ENCODE data around the gene MICAL1.
A peak's percentile ranks its signal among the peaks of the same experiment; 100 is the strongest.

MICAL1 gene

GRCh38 chr6:109440331-109441068 lies 15.1 kb downstream of the MICAL1 start, which contains the start of the genes PPIL6 and SMPD2:
Gene PPIL6, minus strand, starts transcription at chr6:109440628. Its CDS starts 38 bp downstream, at chr6:109440590.
Gene SMPD2, plus strand, starts transcription at chr6:109440724. Its CDS starts 398 bp downstream, at chr6:109441122.
- H3K9me3 Mint-ChIP-seq: no peaks in the 10 kb centered on the region
- peaks cover 32% of the 10 kb centered on the region for H3K36me3 Mint-ChIP-seq
- no peaks in the 10 kb centered on the region for H3K27me3 Mint-ChIP-seq
- peak; percentile 95 for ATAC-seq
- peak within 1 kb of the TSS; percentile 95 for H3K4me3 Mint-ChIP-seq
- H3K4me1 Mint-ChIP-seq: peaks cover 38% of the 10 kb centered on the region
- H3K27ac Mint-ChIP-seq: peak within 1 kb of the TSS; percentile 90

DNA sequence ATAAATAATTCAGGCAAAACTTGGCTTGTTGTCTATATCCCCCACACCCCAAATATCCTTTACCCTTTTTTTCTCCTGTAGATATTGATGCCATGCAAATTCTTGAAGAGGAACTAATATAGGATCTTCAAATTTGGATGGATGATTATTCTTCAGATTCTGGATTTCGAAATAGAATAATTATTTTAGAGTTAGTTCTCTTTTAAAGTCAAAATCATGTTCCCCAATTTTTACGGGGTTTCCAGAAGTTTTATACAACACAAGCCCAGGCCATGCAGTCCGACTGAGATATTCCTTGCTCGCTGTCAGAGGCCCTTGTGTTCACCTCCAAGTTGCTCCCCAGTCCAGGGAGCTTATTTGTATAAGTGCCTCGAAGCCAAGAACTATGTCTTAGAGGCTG lies 19.5 kb downstream of the MICAL1 start:
- Mint-ChIP-seq H3K36me3 (no peaks in the 10 kb centered on the region), H3K27ac (no peak overlapping the region), H3K4me3 (no peak overlapping the region), H3K27me3 (no peaks in the 10 kb centered on the region), H3K9me3 (no peaks in the 10 kb centered on the region), H3K4me1 (no peaks in the 10 kb centered on the region)
- no peak for ATAC-seq

- no peaks in the 10 kb centered on the region for H3K27me3 Mint-ChIP-seq
- no peaks in the 10 kb centered on the region for H3K4me1 Mint-ChIP-seq
- no peaks in the 10 kb centered on the region for H3K9me3 Mint-ChIP-seq
- no peak for ATAC-seq
- H3K4me3 Mint-ChIP-seq: no peak overlapping the region
- no peak overlapping the region for H3K27ac Mint-ChIP-seq
- H3K36me3 Mint-ChIP-seq: no peaks in the 10 kb centered on the region
Observed at GRCh38 chr6:109434456-109434855, 21.1 kb downstream of the MICAL1 start.

GRCh38 chr6:109429496-109429895 lies 26.1 kb downstream of the MICAL1 start:
- Mint-ChIP-seq H3K9me3 (no peaks in the 10 kb centered on the region), H3K4me1 (no peaks in the 10 kb centered on the region), H3K27me3 (no peaks in the 10 kb centered on the region), H3K36me3 (no peaks in the 10 kb centered on the region), H3K4me3 (no peak overlapping the region), H3K27ac (no peak overlapping the region)
- ATAC-seq: no peak

DNA sequence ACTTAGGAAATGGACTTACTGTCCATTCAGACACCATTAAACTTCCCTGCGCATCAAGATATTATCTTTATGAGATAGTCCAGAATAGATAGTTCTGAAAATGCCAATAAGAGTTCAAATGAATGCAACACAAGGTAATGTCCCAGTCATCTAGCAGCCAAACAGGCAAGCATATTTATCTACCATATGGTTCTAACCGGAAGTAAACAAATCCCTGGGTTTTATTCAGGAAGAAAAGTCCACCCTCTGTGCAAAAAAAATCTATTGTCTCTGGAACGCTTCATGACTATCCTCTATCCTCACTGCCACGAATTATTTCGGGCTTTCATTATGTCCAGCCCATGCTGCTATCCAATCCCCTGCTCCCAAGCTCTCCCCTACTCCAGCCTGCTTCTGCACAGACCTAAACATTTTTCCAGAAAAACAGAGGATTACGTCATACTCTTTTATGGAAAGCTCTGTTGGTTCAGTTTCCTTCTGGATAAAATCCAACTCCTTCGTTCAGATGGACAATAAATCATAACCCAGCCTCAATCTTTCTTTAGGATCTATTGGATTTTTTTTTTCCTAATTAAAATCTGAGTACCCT lies 26.6 kb downstream of the MICAL1 start:
- H3K4me1 Mint-ChIP-seq: peaks cover 2% of the 10 kb centered on the region
- H3K36me3 Mint-ChIP-seq: no peaks in the 10 kb centered on the region
- no peak overlapping the region for H3K4me3 Mint-ChIP-seq
- ATAC-seq: no peak
- no peak overlapping the region for H3K27ac Mint-ChIP-seq
- H3K9me3 Mint-ChIP-seq: no peaks in the 10 kb centered on the region
- no peaks in the 10 kb centered on the region for H3K27me3 Mint-ChIP-seq

- H3K9me3 Mint-ChIP-seq: no peaks in the 10 kb centered on the region
- H3K4me3 Mint-ChIP-seq: no peak overlapping the region
- no peak for ATAC-seq
- no peaks in the 10 kb centered on the region for H3K36me3 Mint-ChIP-seq
- H3K4me1 Mint-ChIP-seq: peaks cover 7% of the 10 kb centered on the region
- H3K27me3 Mint-ChIP-seq: no peaks in the 10 kb centered on the region
- H3K27ac Mint-ChIP-seq: no peak overlapping the region
Observed at GRCh38 chr6:109424946-109425345, 30.6 kb downstream of the MICAL1 start.

DNA sequence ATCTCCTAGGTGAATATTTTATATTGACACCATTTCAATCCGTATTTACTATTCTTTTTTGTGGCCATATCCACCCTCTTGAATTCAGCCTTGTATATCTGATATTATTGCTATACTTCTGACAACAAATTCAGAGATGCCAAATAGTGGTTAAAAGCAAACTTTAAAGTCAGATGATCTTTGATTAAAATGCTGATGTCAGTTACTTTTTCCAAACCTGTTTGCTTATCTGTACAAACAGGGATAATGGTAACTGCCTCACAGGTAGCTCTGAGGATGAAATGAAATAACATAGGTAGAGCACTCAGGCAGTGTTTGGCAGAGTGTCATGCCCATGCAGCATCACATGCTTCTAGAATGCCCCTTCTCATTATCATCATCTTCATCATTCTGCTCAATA lies 34.4 kb downstream of the MICAL1 start:
- Mint-ChIP-seq H3K27me3 (no peaks in the 10 kb centered on the region), H3K4me1 (peaks cover 7% of the 10 kb centered on the region), H3K9me3 (no peaks in the 10 kb centered on the region), H3K4me3 (no peak overlapping the region), H3K27ac (no peak overlapping the region), H3K36me3 (no peaks in the 10 kb centered on the region)
- no peak for ATAC-seq

DNA sequence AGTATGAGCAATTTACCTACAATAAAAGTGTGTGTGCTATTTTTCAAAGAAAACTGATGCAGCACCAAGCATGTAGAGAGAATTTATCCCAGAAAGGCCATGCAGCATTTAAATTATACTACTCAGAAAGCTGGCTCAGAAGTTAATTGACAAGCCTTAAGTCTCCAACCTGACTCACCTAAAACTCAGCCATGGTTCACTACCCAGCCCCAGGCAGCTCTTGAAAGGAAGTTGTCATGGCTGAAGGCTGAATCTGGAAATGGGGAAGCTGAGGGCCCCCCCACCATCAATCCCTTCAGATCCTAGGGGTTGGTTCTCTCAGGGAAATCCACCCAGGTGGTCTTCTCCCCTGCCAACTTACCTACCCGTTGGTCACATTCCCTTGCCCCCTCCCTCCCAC lies 34.8 kb downstream of the MICAL1 start:
- ATAC-seq: no peak
- H3K36me3 Mint-ChIP-seq: no peaks in the 10 kb centered on the region

DNA sequence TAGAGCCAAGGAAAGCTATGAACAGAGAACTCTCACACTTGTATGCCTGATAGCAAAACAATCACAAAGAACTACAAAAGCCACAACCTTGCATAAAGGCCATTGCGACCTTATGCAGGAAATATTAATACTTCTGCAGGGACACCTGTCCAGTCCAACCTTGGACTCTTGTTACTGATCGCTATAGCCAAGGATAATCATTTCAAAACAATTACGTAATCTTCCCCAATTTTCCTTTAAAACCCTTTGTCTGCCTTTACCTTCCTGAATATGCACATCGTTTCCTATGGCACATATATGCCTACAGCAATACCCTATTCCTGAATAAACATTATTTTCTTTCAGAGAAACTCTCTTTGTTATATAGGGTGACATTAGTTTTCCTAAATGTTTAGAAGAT lies 37.9 kb downstream of the MICAL1 start:
- no peaks in the 10 kb centered on the region for H3K4me1 Mint-ChIP-seq
- peaks cover 2% of the 10 kb centered on the region for H3K9me3 Mint-ChIP-seq
- H3K36me3 Mint-ChIP-seq: no peaks in the 10 kb centered on the region
- no peak overlapping the region for H3K27ac Mint-ChIP-seq
- H3K4me3 Mint-ChIP-seq: no peak overlapping the region
- H3K27me3 Mint-ChIP-seq: no peaks in the 10 kb centered on the region
- ATAC-seq: no peak

More for the DNA sequence above, 34.8 kb downstream of the MICAL1 start:
- Mint-ChIP-seq H3K27me3 (no peaks in the 10 kb centered on the region), H3K4me1 (peaks cover 7% of the 10 kb centered on the region), H3K9me3 (no peaks in the 10 kb centered on the region), H3K4me3 (no peak overlapping the region), H3K27ac (no peak overlapping the region)

DNA sequence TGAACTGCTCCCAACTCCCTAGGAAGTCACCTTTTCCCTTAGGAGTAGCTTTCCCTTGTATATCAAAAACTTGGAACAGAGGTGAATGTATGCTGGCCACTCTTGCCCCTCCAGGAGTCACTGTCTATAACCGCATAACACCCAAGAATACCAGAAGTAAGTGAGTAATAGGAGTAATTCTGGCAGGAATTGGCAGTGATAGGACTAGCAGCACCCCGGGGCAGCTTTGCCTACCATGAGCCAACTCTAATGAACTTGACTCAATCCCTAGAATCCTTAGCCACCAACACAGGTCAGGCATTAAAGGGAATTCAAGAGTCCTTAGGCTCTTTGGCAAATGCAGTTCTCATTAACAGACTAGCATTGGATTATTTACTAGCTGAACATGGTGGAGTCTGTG lies 44.5 kb downstream of the MICAL1 start:
- no peak for ATAC-seq
- Mint-ChIP-seq H3K4me3 (no peak overlapping the region), H3K4me1 (no peaks in the 10 kb centered on the region), H3K36me3 (peaks cover 4% of the 10 kb centered on the region), H3K9me3 (peaks cover 2% of the 10 kb centered on the region), H3K27ac (no peak overlapping the region), H3K27me3 (no peaks in the 10 kb centered on the region)

DNA sequence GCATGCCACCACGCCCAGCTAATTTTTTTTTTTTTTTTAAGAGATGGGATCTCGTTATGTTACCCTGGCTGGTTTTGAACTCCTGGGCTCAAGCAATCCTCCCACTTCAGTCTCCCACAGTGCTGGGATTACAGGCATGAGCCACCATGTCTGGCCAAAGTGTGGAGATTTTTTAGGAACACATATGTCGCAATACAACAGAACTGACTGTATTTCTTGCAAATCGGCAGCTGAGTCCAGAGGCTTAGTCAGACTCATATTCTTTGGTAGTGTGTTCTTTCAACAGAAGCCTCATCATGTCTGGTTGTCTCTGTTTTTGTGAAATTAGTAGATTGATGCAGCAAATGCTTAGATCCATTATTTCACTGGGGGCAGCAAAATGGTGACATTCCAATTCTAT lies 49.4 kb downstream of the MICAL1 start:
- H3K27me3 Mint-ChIP-seq: no peaks in the 10 kb centered on the region
- no peak overlapping the region for H3K4me3 Mint-ChIP-seq
- no peaks in the 10 kb centered on the region for H3K4me1 Mint-ChIP-seq
- peaks cover 4% of the 10 kb centered on the region for H3K36me3 Mint-ChIP-seq
- H3K9me3 Mint-ChIP-seq: no peaks in the 10 kb centered on the region
- no peak for ATAC-seq
- no peak overlapping the region for H3K27ac Mint-ChIP-seq

GRCh38 chr6:109397020-109397419 lies 58.6 kb downstream of the MICAL1 start:
- no peak for ATAC-seq
- Mint-ChIP-seq H3K4me3 (no peak overlapping the region), H3K27me3 (no peaks in the 10 kb centered on the region), H3K27ac (no peak overlapping the region), H3K9me3 (no peaks in the 10 kb centered on the region), H3K4me1 (no peaks in the 10 kb centered on the region), H3K36me3 (no peaks in the 10 kb centered on the region)

DNA sequence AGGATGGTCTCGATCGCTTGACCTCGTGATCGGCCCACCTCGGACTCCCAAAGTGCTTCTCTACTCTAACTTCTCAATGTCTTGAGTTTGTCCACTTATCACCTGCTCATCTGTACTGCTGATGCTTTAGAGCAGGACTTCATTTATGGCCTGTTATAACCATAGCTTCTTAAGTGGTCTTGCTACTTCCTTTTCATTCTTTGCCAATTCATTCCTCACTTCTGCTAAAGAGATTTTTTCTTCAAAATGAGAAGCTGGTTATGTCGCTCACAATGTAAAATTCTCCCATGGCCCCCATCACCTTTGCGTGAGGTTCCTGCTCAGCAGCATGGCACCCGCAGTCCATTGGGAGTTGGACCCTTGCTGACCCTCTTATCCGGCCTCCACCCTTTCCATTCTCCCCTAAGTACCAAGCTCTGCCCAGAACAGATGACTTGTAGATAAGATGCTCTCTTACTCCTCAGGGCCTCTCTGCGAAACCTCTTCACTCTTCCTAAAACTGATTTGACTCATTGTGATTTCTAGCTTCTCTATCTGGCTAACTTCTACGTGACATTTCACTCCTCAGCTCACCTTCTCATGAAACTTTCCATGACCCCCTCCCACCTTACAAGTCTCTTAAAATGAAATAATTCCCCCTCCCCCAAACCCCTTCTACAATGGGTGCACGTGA lies 59.4 kb downstream of the MICAL1 start:
- Mint-ChIP-seq H3K27ac (no peak overlapping the region), H3K9me3 (no peaks in the 10 kb centered on the region), H3K4me1 (no peaks in the 10 kb centered on the region), H3K36me3 (no peaks in the 10 kb centered on the region), H3K4me3 (no peak overlapping the region), H3K27me3 (no peaks in the 10 kb centered on the region)
- no peak for ATAC-seq

All from stimulated activated memory B cell treated with anti-CD40 and anti-IgM and Interleukin-4, amounts not matched to agents 10 μg/mL and 1 μg/mL and 100 μg/mL, for 72 hours (primary cell).